ENCODE results near the gene FAM222A. TPM values are rescaled to one million over a fixed set of nuclear protein-coding genes. Genes with fewer than 3 reads are reported as not detected.
"Not testable (repeated sequence)": the region's sequence is repeated elsewhere in the genome, so short reads cannot be mapped to it uniquely, and the experiment has no call there.

The FAM222A gene
- total RNA-seq, 1 experiment from 2014 or later, result 2.1 TPM

- no peak for DNase-seq (ENCODE audit: low read depth)
Observed at GRCh38 chr12:109693653-109694600, 19.7 kb upstream of the FAM222A start.

GRCh38 chr12:109694629-109695028 is 19.0 kb upstream of the FAM222A start:
- DNase-seq (ENCODE audit: low read depth), result not testable (repeated sequence)

- DNase-seq (ENCODE audit: low read depth), result no peak
Observed at GRCh38 chr12:109695416-109695815, 18.2 kb upstream of the FAM222A start.

- peak; percentile 36 for DNase-seq (ENCODE audit: low read depth)
Observed at GRCh38 chr12:109695961-109696461, 17.6 kb upstream of the FAM222A start.

GRCh38 chr12:109696485-109697269 is 16.9 kb upstream of the FAM222A start:
- peak; percentile 63 for DNase-seq (ENCODE audit: low read depth)

- no peak for DNase-seq (ENCODE audit: low read depth)
Observed at GRCh38 chr12:109697270-109697553, 16.4 kb upstream of the FAM222A start.

GRCh38 chr12:109697877-109698468 is 15.7 kb upstream of the FAM222A start:
- no peak for DNase-seq (ENCODE audit: low read depth)

GRCh38 chr12:109698820-109699219 is 14.8 kb upstream of the FAM222A start:
- no peak for DNase-seq (ENCODE audit: low read depth)

GRCh38 chr12:109701064-109701463 is 12.6 kb upstream of the FAM222A start:
- no peak for DNase-seq (ENCODE audit: low read depth)

GRCh38 chr12:109702111-109702841 is 11.3 kb upstream of the FAM222A start:
- peak; percentile 32 for DNase-seq (ENCODE audit: low read depth)

- no peak for DNase-seq (ENCODE audit: low read depth)
Observed at GRCh38 chr12:109703684-109704083, 9.9 kb upstream of the FAM222A start.

- no peak for DNase-seq (ENCODE audit: low read depth)
Observed at GRCh38 chr12:109704371-109705098, 9.1 kb upstream of the FAM222A start.

GRCh38 chr12:109705291-109705690 is 8.3 kb upstream of the FAM222A start:
- no peak for DNase-seq (ENCODE audit: low read depth)

- DNase-seq (ENCODE audit: low read depth), result no peak
Observed at GRCh38 chr12:109706398-109706746, 7.3 kb upstream of the FAM222A start.

GRCh38 chr12:109706747-109707469 is 6.7 kb upstream of the FAM222A start:
- no peak for DNase-seq (ENCODE audit: low read depth)

- no peak for DNase-seq (ENCODE audit: low read depth)
Observed at GRCh38 chr12:109707470-109707821, 6.2 kb upstream of the FAM222A start.

GRCh38 chr12:109708939-109709338 is 4.7 kb upstream of the FAM222A start:
- DNase-seq (ENCODE audit: low read depth), result no peak

- no peak for DNase-seq (ENCODE audit: low read depth)
Observed at GRCh38 chr12:109709401-109709991, 4.1 kb upstream of the FAM222A start.

- DNase-seq (ENCODE audit: low read depth), result no peak
Observed at GRCh38 chr12:109710205-109710746, 3.3 kb upstream of the FAM222A start.

All from M059J (cell line).